DOHH2 (cell line): ENCODE results near the gene COL18A1.

Experiments used
- H3F3A ChIP-seq: fragments of 200-600 bp; sonication (generic), shearing (Covaris generic); 2 replicates; pipeline ENCODE4 v1.6.0; 2016; ENCODE audit warnings: antibody characterized with exemption, mild to moderate bottlenecking; ENCODE audit not compliant: control insufficient read depth, insufficient read depth
- H3K27ac ChIP-seq: fragments of 200-600 bp; sonication (generic); 2 replicates; pipeline ENCODE4 v1.5.1; 2014; ENCODE audit warnings: low read depth, mild to moderate bottlenecking, low read length, moderate library complexity
- H3K27me3 ChIP-seq: fragments of 200-600 bp; sonication (generic); 2 replicates; pipeline ENCODE4 v1.6.1; 2014; ENCODE audit warnings: mild to moderate bottlenecking, low read length, mixed read lengths; ENCODE audit not compliant: control insufficient read depth
- H3K36me3 ChIP-seq: fragments of 200-600 bp; sonication (generic); 2 replicates; pipeline ENCODE4 v1.6.1; 2014; ENCODE audit warnings: mild to moderate bottlenecking, low read length, moderate library complexity, mixed read lengths; ENCODE audit not compliant: control insufficient read depth
- H3K4me1 ChIP-seq: fragments of 200-600 bp; sonication (generic); 2 replicates; pipeline ENCODE4 v1.6.1; 2014; ENCODE audit warnings: mild to moderate bottlenecking, low read length, mixed read lengths; ENCODE audit not compliant: control insufficient read depth
- H3K4me2 ChIP-seq: fragments of 200-600 bp; sonication (generic); 2 replicates; pipeline ENCODE4 v1.6.0; 2014; ENCODE audit warnings: mild to moderate bottlenecking, low read length, moderate library complexity
- H3K4me3 ChIP-seq: fragments of 200-600 bp; sonication (generic); 2 replicates; pipeline ENCODE4 v1.5.1; 2014; ENCODE audit warnings: mild to moderate bottlenecking, low read length, mixed read lengths
- H3K79me2 ChIP-seq: fragments of 200-600 bp; sonication (generic); 2 replicates; pipeline ENCODE4 v1.6.1; 2014; ENCODE audit warnings: mild to moderate bottlenecking, low read length, mixed read lengths; ENCODE audit not compliant: control insufficient read depth
- H3K9me2 ChIP-seq: fragments of 200-600 bp; sonication (generic); replicated peaks from 2 replicates; pipeline ENCODE4 v1.6.1; 2014; ENCODE audit warnings: mild to moderate bottlenecking, low read length, mixed read lengths; ENCODE audit not compliant: control insufficient read depth
- H3K9me3 ChIP-seq: fragments of 200-600 bp; sonication (generic); 2 replicates; pipeline ENCODE4 v1.6.1; 2014; ENCODE audit warnings: antibody characterized with exemption, low read length, mixed read lengths; ENCODE audit not compliant: control insufficient read depth, insufficient read depth
- H4K20me1 ChIP-seq: fragments of 200-600 bp; sonication (generic); 2 replicates; pipeline ENCODE4 v1.6.0; 2014; ENCODE audit warnings: low read depth, mild to moderate bottlenecking, antibody characterized with exemption, low read length, moderate library complexity; ENCODE audit not compliant: control insufficient read depth, insufficient read depth
- CTCF ChIP-seq: fragments of 200-600 bp; sonication (generic); IDR thresholded peaks from one replicate; pipeline ENCODE4 v1.5.1; 2014; ENCODE audit warnings: antibody characterized with exemption, mild to moderate bottlenecking, low read depth, low read length; ENCODE audit not compliant: poor library complexity, severe bottlenecking
- EZH2phosphoT487 ChIP-seq: fragments of 200-600 bp; sonication (generic); IDR thresholded peaks from 2 replicates; pipeline ENCODE4 v1.6.1; 2017; ENCODE audit warnings: borderline replicate concordance, mild to moderate bottlenecking, antibody characterized with exemption, low read length, moderate library complexity, mixed read lengths

COL18A1 gene

GRCh38 chr21:45512626-45513002 lies 107.6 kb downstream of the COL18A1 start:
- no peaks in the 10 kb centered on the region for H3K27me3 ChIP-seq
- H3K36me3 ChIP-seq = peaks cover 11% of the 10 kb centered on the region
- H3K79me2 ChIP-seq = no peaks in the 10 kb centered on the region
- no peaks in the 10 kb centered on the region for H3K9me2 ChIP-seq
- no peak overlapping the region for H3K4me3 ChIP-seq
- H3F3A ChIP-seq = no peaks in the 10 kb centered on the region
- no peaks in the 10 kb centered on the region for H3K4me1 ChIP-seq
- no peaks in the 10 kb centered on the region for H4K20me1 ChIP-seq
- no peaks in the 10 kb centered on the region for H3K9me3 ChIP-seq
- H3K27ac ChIP-seq = no peak overlapping the region
- TF ChIP-seq EZH2phosphoT487 = no peak
- TF ChIP-seq CTCF = no peak
- no peak overlapping the region for H3K4me2 ChIP-seq

GRCh38 chr21:45513003-45513717 lies 108.2 kb downstream of the COL18A1 start:
- peaks cover 5% of the 10 kb centered on the region for H3K79me2 ChIP-seq
- TF ChIP-seq CTCF = no peak
- TF ChIP-seq EZH2phosphoT487 = no peak
- peaks cover 16% of the 10 kb centered on the region for H3K36me3 ChIP-seq
- peaks cover 4% of the 10 kb centered on the region; the same call in 1 of the 2 replicates for H3K4me1 ChIP-seq
- no peaks in the 10 kb centered on the region for H3K9me2 ChIP-seq
- no peaks in the 10 kb centered on the region for H4K20me1 ChIP-seq
- H3K9me3 ChIP-seq = no peaks in the 10 kb centered on the region
- H3K4me3 ChIP-seq = no peak overlapping the region
- no peak overlapping the region for H3K4me2 ChIP-seq
- no peak overlapping the region for H3K27ac ChIP-seq
- H3K27me3 ChIP-seq = no peaks in the 10 kb centered on the region
- no peaks in the 10 kb centered on the region for H3F3A ChIP-seq

DNA sequence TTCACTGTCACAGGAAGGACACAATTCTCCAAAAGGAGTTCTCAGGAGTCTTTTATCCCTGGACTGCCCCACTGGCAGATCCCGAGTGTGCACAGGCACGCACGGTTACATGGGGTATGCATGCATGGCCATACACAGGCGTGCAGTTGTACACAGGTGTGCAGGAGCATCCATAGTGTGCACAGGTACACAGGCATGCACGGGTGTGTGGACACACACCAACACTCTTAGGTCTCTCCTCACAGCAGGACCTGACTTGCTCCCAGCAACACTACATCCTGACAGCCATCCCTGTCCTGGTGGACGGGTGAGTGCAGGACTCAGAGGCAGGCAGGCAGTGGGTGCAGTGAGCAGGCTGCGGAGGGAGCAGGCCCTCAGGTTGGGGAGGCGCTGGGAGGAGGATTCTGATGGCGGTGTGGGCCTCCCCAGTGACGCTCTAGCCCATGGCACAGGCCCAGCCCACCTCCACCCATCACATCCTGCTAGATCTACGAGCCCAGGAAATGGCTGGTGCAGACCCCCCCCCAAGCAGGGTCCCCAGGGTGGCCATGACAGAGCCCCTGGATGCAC lies 108.9 kb downstream of the COL18A1 start:
- Histone ChIP-seq H3K4me1 (peaks cover 7% of the 10 kb centered on the region; the same call in 1 of the 2 replicates), H3K4me3 (no peak overlapping the region), H3K9me3 (peaks cover 5% of the 10 kb centered on the region), H3K27me3 (no peaks in the 10 kb centered on the region), H3K79me2 (peaks cover 11% of the 10 kb centered on the region), H3K9me2 (no peaks in the 10 kb centered on the region), H3K27ac (no peak overlapping the region), H3F3A (no peaks in the 10 kb centered on the region), H3K36me3 (peaks cover 22% of the 10 kb centered on the region), H3K4me2 (no peak overlapping the region), H4K20me1 (no peaks in the 10 kb centered on the region)
- TF ChIP-seq EZH2phosphoT487 = no peak
- no peak for TF ChIP-seq CTCF
